ENCODE measurements around the gene BAIAP2L1.

The BAIAP2L1 gene

DNA sequence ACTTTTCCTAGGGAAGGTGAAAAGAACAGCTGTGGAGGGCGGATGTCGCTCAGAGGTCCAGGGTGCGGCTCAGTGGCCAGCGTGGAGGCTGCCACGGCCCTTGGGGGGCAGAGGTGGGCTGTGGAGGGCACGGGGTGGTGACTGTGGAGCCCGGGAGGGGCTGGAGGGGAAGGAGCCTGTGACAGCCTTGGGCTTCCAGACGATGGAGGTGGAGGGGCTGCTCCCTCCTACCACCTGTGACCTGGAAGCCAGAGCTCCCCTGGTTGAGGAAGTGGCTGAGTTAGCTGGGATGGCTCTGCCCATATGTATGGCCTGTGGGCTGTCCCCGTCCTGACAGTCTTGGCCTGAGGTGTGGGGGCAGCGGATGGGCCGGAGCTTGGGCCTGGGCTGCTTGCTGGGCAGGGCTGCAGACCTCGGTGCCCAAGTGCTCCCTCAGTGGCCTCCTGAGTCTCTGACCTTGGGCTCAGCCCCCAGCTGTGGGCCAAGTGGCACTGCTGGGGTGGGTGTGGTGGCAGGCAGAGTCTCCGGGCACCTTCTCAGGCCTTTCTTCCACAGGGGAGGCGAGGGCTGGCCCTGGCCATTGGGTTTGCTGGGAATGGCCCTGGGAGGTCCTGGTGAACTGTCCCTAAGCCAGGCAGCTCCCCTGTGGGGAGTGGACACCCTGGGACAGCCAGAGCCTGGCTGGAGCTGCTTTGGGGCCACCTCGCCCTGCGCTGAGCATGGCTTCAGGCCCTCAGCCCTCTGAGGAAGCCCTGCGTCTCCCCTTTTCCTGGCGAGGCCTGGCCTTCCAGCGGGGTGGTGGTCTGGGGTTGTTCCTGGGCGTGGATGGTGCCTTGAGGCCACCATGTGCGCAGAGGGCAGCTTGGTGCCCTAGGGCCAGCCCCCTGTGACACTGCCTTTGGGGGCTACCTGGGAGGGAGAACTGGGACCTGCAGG, 115.5 kb downstream of the BAIAP2L1 start:
- no peak for DNase-seq (ENCODE audit: low read depth, low spot score)
- no peak overlapping the region for H3K4me3 ChIP-seq (ENCODE audit: low read length)

DNA sequence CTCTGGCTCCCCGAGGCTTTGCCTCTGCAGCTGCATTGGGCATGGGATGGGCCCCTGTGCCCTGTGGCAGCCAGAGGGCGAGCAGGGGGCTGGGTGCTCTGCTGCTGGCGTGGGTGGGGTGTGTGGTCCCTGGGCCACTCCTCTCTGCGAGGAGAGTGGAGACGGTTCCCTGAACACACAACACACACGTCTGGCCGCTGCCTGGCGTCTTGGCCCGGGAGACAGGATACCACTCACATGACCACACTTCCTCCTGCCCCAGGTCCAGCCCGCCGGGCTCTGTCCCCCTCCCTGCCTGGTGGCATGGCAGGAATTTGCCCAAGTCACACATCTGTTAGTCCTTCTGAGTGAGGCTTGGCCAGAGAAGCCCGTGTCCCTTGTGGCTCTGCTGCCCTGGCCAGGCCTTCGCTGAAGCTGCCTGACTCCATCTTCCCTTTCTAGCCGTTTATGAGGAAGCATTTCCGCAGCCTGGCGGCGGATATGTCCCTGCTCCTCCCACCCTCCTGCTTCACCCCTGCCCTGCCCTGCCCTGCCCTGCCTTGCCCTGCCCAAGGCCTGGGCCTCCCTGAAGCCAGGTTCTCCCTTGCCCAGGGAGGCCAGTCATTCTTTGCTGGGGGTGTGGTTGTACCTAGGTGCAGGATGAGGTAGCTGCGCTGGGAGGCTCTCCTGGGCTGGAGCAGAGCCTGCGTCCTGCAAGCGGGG, 116.4 kb downstream of the BAIAP2L1 start:
- H3K4me3 ChIP-seq (ENCODE audit: low read length): no peak overlapping the region

DNA sequence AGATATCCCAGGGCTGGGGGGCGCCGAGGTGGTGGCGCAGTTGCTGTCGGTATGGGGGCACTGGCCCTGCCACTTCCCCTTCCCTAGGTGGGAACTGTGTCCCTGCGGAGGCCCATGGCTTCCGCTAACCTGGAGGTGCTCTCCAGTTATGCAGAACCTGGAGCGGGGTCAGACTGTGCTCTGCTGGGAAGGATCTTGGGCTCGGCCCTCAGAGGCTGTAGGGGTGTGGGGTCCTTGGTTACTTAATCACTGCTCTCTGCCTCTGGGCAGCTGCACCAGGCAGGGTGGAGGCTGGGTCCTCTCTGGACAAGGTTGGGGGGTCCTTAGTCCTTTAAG, 117.0 kb downstream of the BAIAP2L1 start:
- no peak for DNase-seq (ENCODE audit: low read depth, low spot score)
- H3K4me3 ChIP-seq (ENCODE audit: low read length): no peak overlapping the region

More for the DNA sequence above, 116.4 kb downstream of the BAIAP2L1 start:
- no peak for DNase-seq (ENCODE audit: low read depth, low spot score)

DNA sequence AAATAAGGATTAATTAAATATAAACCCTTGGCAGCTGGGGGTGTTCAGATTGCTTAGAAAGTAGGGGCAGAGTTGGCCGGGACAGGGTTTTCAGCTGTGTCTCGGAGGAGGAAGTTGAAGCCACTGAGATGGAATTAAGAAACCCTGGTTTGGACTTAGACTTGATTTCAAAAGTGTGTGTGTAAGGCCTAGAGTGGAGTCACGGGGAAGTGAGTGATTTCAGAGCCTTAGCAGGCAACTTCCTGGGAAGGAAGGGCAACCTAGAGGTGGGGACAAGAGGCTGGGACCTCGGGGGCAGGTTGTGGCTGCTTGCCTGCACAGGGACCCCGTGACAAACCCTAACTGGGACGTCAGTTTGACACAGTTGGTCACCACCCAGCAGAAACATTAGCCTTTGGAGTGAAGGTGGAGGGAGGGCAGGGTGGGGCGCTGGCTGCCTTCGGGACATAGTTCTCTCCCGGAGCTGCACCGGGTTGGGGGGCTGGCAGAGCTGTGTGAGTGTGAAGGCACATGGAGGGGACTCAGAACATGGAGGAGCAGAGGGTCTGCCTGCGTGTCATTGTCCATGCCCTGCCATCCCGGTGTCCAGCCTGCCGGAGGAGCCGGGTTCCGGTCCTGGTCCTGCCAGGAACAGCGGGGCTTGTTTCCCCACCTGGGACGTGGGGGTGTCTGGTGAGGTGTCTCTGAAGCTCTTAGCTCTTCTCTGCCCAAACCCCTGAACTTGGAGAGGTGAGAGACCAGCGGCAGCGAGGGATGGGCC, 117.6 kb downstream of the BAIAP2L1 start:
- no peak for DNase-seq (ENCODE audit: low read depth, low spot score)
- no peak overlapping the region for H3K4me3 ChIP-seq (ENCODE audit: low read length)

DNA sequence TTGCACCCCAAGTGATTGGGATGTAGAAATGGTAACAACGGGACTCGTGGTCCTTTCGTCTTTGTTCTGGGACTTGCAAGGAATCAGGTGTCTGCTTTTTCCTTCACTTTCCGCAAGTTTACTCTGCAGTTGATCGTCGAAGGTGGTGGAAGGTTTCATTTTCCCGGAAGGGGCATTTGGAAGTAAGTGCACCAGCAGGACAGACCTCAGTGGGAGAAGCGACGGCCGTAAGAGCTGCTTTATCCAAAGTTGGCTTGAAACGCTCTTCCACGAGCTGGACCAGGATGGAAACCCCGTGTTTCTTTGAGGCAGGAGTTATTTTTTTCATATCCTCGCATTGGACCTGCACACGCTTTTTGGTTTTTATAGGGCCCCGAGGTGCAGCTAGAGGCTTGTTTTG, 118.2 kb downstream of the BAIAP2L1 start:
- DNase-seq (ENCODE audit: low read depth, low spot score): no peak
- H3K4me3 ChIP-seq (ENCODE audit: low read length): peak overlapping the region; percentile 65

DNA sequence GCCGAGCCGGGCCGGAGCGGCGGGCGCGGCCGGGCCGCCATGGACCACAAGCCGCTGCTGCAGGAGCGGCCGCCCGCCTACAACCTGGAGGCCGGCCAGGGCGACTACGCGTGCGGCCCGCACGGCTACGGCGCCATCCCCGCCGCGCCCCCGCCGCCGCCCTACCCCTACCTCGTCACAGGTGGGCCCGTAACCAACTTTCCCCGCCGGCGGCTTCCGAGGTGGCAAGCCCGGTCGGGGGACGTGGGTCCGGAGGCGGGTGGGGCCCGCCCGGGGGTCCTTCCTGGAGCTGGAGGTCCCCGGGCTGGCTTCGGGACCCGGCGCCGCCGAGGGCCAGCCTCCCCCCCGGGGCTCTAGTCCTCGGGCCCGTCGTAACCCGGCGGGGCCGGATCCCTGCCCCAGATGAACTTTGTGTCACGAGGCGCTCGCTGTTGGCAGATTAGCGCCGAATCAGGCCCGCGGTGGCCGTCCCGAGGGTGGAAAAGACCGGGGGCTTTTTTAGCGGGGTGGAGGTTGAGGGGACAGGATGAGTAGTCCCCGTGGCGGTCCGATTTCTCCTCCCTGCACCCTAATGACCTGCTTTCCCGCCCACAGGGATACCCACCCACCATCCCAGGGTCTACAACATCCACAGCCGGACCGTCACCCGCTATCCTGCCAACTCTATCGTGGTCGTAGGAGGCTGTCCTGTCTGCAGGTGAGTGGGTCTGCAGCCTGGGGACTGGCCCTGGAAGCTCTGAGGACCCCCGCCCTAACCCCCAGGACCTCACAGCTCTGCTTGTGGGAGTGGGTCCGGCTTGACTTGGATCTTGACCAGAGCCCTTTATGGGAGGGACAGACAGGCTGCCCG, 118.9 kb downstream of the BAIAP2L1 start:
- DNase-seq (ENCODE audit: low read depth, low spot score): no peak

DNA sequence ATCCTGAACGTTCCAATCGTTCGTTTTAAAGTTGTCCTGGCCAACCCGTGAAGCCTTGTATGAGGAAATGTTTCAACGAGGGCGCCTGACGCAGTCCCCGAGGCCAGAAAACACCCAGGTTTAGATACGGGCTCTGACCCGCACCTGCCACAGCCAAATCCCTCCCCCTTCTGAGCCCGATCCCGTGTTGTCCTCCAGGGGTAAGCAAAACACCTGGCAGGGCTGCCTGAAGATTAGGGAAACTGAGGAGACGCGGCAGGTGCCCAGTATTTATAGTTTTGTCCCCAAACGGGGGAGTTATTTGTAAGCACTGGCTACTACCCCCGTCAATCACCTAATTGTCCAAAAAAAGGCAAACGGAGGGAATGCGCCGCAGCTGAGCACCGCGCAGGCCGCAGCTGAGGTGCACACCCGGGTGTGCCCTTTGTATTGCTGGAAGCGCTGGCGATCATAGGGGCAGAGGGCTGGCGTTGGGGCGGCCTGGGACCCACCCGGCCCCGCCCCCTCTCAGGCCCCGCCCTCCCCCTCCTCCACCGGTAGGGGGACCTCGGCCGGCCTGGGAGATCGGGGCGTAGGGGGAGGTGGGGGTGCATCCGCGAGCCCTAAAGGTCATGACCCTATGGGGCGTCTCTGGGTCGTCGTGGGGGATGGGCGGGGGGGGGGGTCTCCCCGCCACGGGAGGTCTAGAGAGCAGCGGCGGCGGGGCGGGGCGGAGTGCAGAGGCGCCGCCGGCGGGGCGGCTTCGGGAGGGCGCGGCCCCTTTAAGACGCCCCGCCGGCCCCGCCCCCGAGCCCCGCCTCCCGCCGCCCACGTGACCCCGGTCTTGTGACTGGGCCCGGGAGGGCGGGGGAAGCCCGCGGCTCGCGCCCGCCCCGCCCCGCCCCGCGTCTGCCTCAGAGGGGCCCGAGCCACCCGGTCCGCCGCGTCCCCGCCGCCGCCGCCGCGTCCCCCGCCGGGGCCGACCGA, 119.8 kb downstream of the BAIAP2L1 start, which contains the start of gene BRI3:
Gene BRI3 (plus strand): TSS at position 896 of the 966 bp plus-strand sequence. CDS start 110 bp downstream, outside the sequence.
- DNase-seq (ENCODE audit: low read depth, low spot score): peak; percentile 65

More for the DNA sequence above, 118.9 kb downstream of the BAIAP2L1 start:
- H3K4me3 ChIP-seq (ENCODE audit: low read length): peak overlapping the region; percentile 65

DNA sequence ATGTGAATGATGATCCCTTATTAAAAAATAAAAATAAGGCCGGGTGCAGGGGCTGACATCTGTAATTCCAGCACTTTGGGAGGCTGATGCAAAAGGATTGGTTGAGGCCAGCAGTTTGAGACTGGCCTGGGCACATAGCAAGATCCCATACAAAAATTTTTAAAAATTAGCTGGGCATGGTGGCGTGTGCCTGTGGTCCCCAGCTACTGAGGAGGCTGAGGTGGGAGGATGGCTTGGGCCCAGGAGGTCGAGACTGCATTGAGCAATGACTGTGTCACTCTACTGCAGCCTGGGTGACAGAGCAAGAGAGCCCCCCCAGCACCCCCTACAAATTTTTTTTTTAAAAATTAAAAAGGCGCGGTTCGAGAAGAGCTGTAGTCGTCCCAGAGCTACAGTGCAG, 120.6 kb downstream of the BAIAP2L1 start:
- no peak for DNase-seq (ENCODE audit: low read depth, low spot score)
- H3K4me3 ChIP-seq (ENCODE audit: low read length): peak overlapping the region; percentile 67

More for the DNA sequence above, 119.8 kb downstream of the BAIAP2L1 start, which contains the start of gene BRI3:
- peak within 1 kb of the TSS; percentile 67 for H3K4me3 ChIP-seq (ENCODE audit: low read length)

DNA sequence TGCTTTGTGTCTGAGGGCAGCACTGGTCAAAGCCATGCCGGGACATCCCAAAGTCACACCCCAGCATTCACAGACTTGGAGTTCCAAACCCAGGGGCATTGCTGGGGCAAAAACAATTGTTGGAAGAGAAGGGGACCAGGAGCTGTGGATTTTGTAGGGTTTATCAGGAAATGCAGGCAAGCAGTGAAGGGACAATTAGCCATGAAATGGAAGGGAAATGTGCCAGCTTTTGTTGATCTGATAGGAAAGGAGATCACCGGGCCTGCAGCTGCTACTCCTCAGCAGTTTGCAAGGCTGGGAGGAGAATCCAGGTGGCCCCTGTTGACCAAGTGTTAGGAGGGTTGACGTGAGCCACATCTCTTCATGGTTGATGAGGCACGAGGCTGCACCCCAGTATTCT, 122.0 kb downstream of the BAIAP2L1 start:
- no peak for DNase-seq (ENCODE audit: low read depth, low spot score)
- H3K4me3 ChIP-seq (ENCODE audit: low read length): no peak overlapping the region

DNA sequence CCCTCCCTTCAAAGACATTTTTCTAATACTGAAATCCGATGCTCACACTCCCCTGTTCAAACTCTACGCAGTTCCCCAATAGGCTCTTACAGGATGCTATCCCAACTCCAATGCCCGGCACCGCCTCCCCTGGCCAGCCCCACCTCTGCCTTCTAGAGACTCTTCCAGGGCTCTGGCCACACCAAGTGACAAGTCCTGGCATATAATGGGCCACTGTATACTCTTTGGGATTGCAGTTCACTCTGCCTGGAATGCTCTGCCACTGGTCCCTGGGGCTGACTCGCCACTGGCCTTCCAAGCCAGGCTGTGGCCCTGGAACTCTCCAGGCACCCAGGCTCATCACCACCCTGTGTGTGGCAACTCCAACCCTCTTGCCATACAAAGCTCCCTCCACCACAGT, 122.5 kb downstream of the BAIAP2L1 start:
- H3K4me3 ChIP-seq (ENCODE audit: low read length): no peak overlapping the region

DNA sequence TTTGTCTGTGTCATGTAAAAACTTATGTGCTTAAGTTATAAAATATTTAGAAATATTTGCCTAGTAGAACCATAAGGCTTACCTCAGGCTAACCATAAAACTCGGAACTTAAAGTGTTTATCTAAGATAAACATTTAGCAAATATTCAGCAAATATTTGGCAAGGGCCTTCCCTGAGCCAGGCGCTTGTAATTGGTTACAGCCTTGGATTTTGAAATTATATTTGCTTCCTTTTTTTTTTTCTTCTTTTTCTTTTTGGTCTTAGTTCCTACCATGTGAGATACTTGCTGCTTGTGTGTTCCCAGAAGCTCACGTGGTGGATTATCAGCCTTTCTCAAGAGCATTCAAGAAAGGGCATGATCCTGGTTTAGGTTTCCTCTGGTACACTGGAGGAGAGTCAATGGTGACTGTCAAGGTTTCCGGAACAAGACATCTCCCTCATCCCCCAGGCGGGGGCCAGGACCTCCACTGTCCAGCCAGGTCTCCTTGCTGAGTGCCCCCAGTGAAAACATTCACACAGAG, 124.6 kb downstream of the BAIAP2L1 start:
- DNase-seq (ENCODE audit: low read depth, low spot score): no peak
- H3K4me3 ChIP-seq (ENCODE audit: low read length): no peak overlapping the region

More for the DNA sequence above, 122.5 kb downstream of the BAIAP2L1 start:
- no peak for DNase-seq (ENCODE audit: low read depth, low spot score)

DNA sequence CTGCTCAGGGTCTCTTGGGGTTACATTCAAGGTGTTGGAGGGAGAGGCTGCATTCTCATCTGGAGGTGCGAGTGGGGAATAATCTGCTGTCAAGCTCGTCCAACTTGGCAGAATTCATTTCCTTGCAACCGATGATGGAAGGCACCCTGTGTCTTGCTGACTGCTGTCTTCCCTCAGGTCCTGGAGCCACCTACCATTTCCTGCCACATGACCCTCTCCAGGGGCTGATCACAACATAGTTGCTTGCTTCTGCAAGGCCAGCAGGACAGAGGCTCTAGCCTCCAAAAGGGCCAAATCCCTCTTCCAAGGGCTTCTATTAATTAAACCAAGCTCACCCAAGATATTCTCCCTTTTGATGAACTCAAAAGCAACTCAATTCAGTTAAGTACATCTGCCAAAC, 133.6 kb downstream of the BAIAP2L1 start:
- no peak for DNase-seq (ENCODE audit: low read depth, low spot score)
- H3K4me3 ChIP-seq (ENCODE audit: low read length): no peak overlapping the region

DNA sequence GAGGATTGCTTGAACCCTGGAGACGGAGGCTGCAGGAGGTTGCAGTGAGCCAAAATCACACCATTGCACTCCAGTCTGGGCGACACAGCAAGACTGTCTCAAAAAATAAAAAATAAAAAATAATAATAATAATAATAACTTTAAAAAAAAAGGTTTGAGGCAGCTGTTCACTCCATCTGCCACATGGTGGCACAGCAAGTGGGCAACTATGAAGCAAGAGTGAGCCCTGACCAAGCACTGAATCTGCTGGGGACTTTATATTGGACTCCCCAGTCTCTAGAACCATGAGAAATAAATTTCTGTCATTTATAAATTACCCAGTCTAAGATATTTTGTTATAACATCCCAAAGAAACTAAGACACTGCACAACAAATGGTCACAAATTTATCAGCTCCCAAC, 134.1 kb downstream of the BAIAP2L1 start:
- H3K4me3 ChIP-seq (ENCODE audit: low read length): no peak overlapping the region
- no peak for DNase-seq (ENCODE audit: low read depth, low spot score)

DNA sequence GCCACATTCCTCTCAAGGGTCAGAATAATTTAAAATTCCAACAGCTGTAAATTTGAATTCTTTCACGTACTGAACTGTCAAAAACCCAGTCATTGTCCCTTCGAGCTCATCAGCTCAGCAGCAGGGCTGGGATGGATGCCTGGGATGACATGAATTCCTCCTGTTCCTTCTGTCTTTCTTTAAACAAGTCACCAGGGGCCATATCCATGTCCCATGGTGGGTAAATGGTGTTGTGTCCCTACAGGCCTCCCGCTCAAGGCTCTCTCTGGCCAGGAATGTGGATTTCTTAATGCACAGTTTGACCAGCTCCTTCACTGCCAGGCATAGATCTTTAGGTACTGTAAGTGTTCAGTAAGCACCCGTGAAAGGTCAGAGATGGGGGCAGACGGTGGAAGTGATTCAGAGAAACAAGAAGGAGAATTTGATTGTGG, 135.0 kb downstream of the BAIAP2L1 start:
- no peak overlapping the region for H3K4me3 ChIP-seq (ENCODE audit: low read length)
- DNase-seq (ENCODE audit: low read depth, low spot score): no peak

DNA sequence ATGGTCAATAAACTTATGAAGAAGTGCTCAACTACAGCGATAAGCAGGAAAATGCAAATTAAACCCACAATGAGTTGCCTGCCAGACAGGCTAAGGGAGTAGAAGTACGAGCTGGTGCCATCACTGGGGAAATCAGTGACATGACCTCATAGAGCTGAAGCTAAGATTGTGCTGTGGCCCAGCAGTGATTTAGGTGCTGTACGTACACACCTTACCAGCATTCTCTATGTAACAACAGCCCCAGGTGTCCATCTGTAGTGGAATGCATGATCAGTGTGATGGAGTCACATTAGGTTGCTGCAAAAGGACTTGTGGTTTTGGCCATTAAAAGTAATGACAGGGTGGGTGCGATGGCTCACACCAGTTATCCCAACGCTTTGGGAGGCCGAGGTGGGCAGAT, 143.2 kb downstream of the BAIAP2L1 start:
- no peak for DNase-seq (ENCODE audit: low read depth, low spot score)
- H3K4me3 ChIP-seq (ENCODE audit: low read length): no peak overlapping the region

DNA sequence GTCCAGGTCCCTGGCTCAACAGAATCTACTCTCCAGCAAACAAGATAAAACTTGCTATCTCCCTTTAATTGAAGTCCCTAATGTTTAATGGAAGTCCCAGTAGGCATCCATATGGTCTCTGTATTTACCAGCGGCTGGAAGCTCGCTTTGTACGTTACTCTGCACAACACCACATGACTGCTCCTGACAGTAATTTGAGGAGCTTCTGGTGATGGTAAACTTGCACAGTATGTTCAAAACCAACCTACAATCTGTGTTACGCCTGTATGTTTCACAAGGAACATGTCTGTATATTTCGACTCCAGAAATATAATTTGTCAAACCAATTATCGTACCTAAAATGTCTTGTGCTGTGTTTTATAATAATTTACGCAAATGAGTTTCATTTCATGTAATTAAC, 144.5 kb downstream of the BAIAP2L1 start:
- no peak overlapping the region for H3K4me3 ChIP-seq (ENCODE audit: low read length)
- DNase-seq (ENCODE audit: low read depth, low spot score): no peak

DNA sequence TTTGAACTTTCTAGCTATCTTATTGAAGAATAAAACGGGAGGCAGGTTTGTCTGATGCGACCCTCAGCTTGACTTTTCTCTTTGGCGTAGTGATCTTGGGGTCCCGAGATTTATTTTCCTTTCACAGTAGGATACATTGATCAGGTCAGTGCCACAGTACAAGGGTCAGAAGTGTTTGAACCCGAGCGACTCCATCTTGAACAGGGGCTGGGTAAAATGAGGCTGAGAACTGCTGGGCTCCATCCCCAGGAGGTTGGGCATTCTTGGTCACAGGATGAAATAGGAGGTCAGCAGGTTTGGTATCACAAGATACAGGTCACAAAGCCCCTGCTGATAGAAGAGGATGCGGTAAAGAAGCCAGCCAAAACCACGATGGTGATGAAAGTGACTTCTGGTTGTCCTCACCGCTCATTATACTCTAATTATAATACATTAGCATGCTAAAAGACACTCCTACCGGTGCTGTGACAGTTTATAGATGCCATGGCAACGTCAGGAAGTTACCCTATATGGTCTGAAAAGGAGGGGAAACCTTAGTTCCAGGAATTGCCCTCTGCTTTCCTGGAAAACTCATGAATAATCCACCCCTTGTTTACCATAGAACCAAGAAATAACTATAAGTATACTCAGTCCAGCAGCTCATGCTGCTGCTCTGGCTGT, 145.8 kb downstream of the BAIAP2L1 start:
- DNase-seq (ENCODE audit: low read depth, low spot score): no peak
- no peak overlapping the region for H3K4me3 ChIP-seq (ENCODE audit: low read length)

Measured in Jurkat, Clone E6-1 (cell line).